ENCODE measurements around the gene HMGN4.
A peak's percentile ranks its signal among the peaks of the same experiment; 100 is the strongest.

HMGN4 gene

DNA sequence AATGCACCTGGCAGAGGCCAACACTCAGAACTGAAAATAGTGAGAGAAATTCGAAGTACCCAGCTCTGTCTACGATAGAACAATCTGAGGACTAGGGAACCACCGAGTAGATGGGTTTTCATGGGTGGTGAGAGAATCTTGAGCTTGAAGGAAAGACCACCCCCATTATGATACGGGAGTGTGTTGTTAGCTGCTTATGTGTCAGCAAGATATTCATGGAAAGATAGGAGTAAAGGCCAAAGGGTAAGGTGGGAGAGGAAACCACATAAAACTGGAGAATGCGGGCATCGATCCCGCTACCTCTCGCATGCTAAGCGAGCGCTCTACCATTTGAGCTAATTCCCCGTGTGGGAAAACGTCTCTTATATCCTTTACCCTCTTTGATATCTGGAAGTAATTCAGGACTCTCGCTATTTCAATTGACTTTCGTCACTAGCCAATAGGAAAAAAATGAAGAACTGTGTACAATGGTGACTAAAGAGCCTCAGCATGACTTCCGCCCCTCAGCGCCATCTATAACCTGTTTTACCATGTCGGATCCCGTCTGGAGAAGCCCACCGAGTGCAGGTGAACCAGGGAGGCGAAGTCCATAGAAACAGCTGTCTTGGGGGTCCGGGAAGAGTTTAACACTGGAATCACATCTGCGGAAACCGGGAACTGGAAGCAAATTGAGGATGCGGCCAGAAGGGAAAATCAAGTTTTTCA lies 33.6 kb downstream of the HMGN4 start:
- DNase-seq (ENCODE audit: low read depth) = peak; percentile 90
- peak overlapping the region; percentile 65 for H3K4me3 ChIP-seq (replicated peaks; ENCODE audit: low read depth, low read length)
- TF ChIP-seq, protein P1, sequence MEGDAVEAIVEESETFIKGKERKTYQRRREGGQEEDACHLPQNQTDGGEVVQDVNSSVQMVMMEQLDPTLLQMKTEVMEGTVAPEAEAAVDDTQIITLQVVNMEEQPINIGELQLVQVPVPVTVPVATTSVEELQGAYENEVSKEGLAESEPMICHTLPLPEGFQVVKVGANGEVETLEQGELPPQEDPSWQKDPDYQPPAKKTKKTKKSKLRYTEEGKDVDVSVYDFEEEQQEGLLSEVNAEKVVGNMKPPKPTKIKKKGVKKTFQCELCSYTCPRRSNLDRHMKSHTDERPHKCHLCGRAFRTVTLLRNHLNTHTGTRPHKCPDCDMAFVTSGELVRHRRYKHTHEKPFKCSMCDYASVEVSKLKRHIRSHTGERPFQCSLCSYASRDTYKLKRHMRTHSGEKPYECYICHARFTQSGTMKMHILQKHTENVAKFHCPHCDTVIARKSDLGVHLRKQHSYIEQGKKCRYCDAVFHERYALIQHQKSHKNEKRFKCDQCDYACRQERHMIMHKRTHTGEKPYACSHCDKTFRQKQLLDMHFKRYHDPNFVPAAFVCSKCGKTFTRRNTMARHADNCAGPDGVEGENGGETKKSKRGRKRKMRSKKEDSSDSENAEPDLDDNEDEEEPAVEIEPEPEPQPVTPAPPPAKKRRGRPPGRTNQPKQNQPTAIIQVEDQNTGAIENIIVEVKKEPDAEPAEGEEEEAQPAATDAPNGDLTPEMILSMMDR (IDR thresholded peaks at IDR 0.05; ENCODE audit: low read length, missing control alignments) = no peak

DNA sequence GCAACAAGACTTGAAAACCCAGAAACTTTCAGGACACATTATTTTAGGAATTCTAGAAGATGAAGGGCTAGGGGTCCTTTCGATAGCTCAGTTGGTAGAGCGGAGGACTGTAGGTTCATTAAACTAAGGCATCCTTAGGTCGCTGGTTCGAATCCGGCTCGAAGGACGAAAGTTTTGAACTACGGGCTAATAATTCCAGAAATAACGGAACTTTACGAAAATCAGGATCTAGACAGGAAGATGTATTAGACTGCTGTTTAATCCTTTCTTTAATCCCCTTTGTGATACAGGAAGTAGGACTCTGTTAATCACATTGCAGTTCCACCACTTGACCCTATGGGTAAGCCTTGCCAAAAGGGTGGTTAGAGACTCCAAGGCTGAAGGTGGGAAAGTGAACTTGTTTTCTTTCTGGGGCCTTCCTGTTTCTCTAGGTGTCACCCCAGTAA lies 37.4 kb downstream of the HMGN4 start:
- no peak overlapping the region for H3K4me3 ChIP-seq (replicated peaks; ENCODE audit: low read depth, low read length)
- TF ChIP-seq, protein P1 (IDR thresholded peaks at IDR 0.05; ENCODE audit: low read length, missing control alignments) = no peak
- DNase-seq (ENCODE audit: low read depth) = no peak

- TF ChIP-seq, protein P1 (IDR thresholded peaks at IDR 0.05; ENCODE audit: low read length, missing control alignments) = no peak
- peak overlapping the region; percentile 63 for H3K4me3 ChIP-seq (replicated peaks; ENCODE audit: low read depth, low read length)
- no peak for DNase-seq (ENCODE audit: low read depth)
These were observed 38.3 kb downstream of the HMGN4 start for GRCh38 chr6:26576407-26576843.

DNA sequence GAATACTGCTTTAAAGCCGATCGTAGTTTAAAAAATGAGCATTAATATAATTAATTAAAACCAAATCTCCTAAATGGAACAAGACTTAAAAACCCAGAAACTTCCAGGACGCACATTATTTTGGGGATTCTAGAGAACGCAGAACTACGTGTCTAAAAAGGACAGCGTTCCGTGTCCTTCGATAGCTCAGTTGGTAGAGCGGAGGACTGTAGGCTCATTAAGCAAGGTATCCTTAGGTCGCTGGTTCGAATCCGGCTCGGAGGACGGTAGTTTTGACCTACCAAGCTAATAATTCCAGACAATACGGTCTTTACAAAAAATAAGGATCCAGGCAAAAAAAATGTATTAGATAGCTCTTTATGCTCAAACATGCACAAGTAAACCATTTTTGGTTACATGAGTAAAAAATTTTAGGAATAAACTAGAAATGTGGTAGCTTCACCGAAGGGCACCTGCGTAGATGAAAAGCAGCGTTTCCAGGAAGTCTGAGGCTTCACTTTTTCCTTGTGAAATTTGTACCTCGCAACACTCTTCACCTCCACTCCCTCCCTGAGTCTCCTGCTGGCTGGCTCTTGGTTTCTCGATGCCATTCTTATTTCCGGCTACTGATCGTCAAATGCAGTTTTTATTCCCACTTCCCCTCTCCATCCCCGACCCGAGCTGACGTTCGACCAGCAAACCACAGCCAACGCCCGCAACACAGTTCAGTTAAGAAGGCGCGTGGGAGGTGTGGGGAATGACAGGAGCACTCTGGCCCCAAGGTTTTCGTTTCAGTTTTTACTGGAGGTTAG lies 39.0 kb downstream of the HMGN4 start:
- TF ChIP-seq, protein P1 (IDR thresholded peaks at IDR 0.05; ENCODE audit: low read length, missing control alignments) = no peak
- peak; percentile 80 for DNase-seq (ENCODE audit: low read depth)
- H3K4me3 ChIP-seq (replicated peaks; ENCODE audit: low read depth, low read length) = peak overlapping the region; percentile 63

- no peak for DNase-seq (ENCODE audit: low read depth)
- peak overlapping the region; percentile 63 for H3K4me3 ChIP-seq (replicated peaks; ENCODE audit: low read depth, low read length)
- TF ChIP-seq, protein P1 (IDR thresholded peaks at IDR 0.05; ENCODE audit: low read length, missing control alignments) = no peak
These were observed 39.5 kb downstream of the HMGN4 start for GRCh38 chr6:26577720-26578072.

GRCh38 chr6:26578279-26578678 lies 40.1 kb downstream of the HMGN4 start:
- TF ChIP-seq, protein P1 (IDR thresholded peaks at IDR 0.05; ENCODE audit: low read length, missing control alignments) = no peak
- H3K4me3 ChIP-seq (replicated peaks; ENCODE audit: low read depth, low read length) = no peak overlapping the region

More at GRCh38 chr6:26578279-26578678, 40.1 kb downstream of the HMGN4 start:
- no peak for DNase-seq (ENCODE audit: low read depth)

All from fibroblast of pulmonary artery (primary cell).